ENCODE results near the gene ACTR3. TPM values are rescaled to one million over a fixed set of nuclear protein-coding genes. Genes with fewer than 3 reads are reported as not detected.

Gene ACTR3
- total RNA-seq, 1 donor from 2014 or later = 638 TPM

GRCh38 chr2:113980946-113981345, 91.1 kb downstream of the ACTR3 start:
- intact Hi-C loops (cut with micrococcal nuclease) = no loop called here
- no peak overlapping the region for H3K4me3 Mint-ChIP-seq
- H3K36me3 Mint-ChIP-seq (ENCODE audit: low read depth) = peaks cover 17% of the 10 kb centered on the region
- peaks cover 2% of the 10 kb centered on the region for H3K9me3 Mint-ChIP-seq
- ChIA-PET CTCF (no interaction called here), POLR2A (no interaction called here)
- ATAC-seq (ENCODE audit: low read depth) (no peak), DNase-seq (no peak)
- H3K4me1 Mint-ChIP-seq = peaks cover 2% of the 10 kb centered on the region
- no peak overlapping the region for H3K27ac Mint-ChIP-seq
- no peaks in the 10 kb centered on the region for H3K27me3 Mint-ChIP-seq
- TF ChIP-seq CTCF (IDR thresholded peaks at IDR 0.05) = no peak

GRCh38 chr2:113981404-113982134, 91.7 kb downstream of the ACTR3 start:
- Mint-ChIP-seq H3K4me1 (peaks cover 2% of the 10 kb centered on the region), H3K4me3 (no peak overlapping the region), H3K9me3 (peaks cover 2% of the 10 kb centered on the region), H3K36me3 (ENCODE audit: low read depth) (peaks cover 11% of the 10 kb centered on the region), H3K27me3 (no peaks in the 10 kb centered on the region), H3K27ac (no peak overlapping the region)
- TF ChIP-seq CTCF (IDR thresholded peaks at IDR 0.05) = no peak
- intact Hi-C loops (cut with micrococcal nuclease) = no loop called here
- ChIA-PET POLR2A (no interaction called here), CTCF (no interaction called here)
- DNase-seq (no peak), ATAC-seq (ENCODE audit: low read depth) (no peak)

GRCh38 chr2:113985554-113986397, 95.9 kb downstream of the ACTR3 start:
- H3K4me1 Mint-ChIP-seq = no peaks in the 10 kb centered on the region
- H3K27ac Mint-ChIP-seq = no peak overlapping the region
- intact Hi-C loops (cut with micrococcal nuclease) = no loop called here
- POLR2A ChIA-PET = no interaction called here
- H3K9me3 Mint-ChIP-seq = no peaks in the 10 kb centered on the region
- peaks cover 9% of the 10 kb centered on the region for H3K36me3 Mint-ChIP-seq (ENCODE audit: low read depth)
- no peak overlapping the region for H3K4me3 Mint-ChIP-seq
- ATAC-seq (ENCODE audit: low read depth) (no peak), DNase-seq (no peak)
- CTCF ChIA-PET = no interaction called here
- H3K27me3 Mint-ChIP-seq = no peaks in the 10 kb centered on the region
- no peak for TF ChIP-seq CTCF (IDR thresholded peaks at IDR 0.05)

GRCh38 chr2:113986762-113987290, 96.9 kb downstream of the ACTR3 start:
- no peak for ATAC-seq (ENCODE audit: low read depth)
- Mint-ChIP-seq H3K27ac (no peak overlapping the region), H3K27me3 (no peaks in the 10 kb centered on the region)

More at GRCh38 chr2:113986762-113987290, 96.9 kb downstream of the ACTR3 start:
- peaks cover 7% of the 10 kb centered on the region for H3K36me3 Mint-ChIP-seq (ENCODE audit: low read depth)
- no peak for TF ChIP-seq CTCF (IDR thresholded peaks at IDR 0.05)
- H3K4me3 Mint-ChIP-seq = no peak overlapping the region
- no peaks in the 10 kb centered on the region for H3K9me3 Mint-ChIP-seq
- no peak for DNase-seq
- intact Hi-C loops (cut with micrococcal nuclease) = no loop called here
- no peaks in the 10 kb centered on the region for H3K4me1 Mint-ChIP-seq
- ChIA-PET POLR2A (no interaction called here), CTCF (no interaction called here)

Measured in activated B cell treated with CpG ODN at 0.5 μM for 24 hours (primary cell).